CD4-positive, alpha-beta T cell treated with Interferon alpha-2 for 1 hour (primary cell): ENCODE results near the gene LRRC63.
"Not testable (repeated sequence)": the region's sequence is repeated elsewhere in the genome, so short reads cannot be mapped to it uniquely, and the experiment has no call there.

Experiments used
- DNase-seq, 2 donors: peaks; one replicate each; pipeline ENCODE4 v3.0.0-alpha.2; 2020 to 2022

LRRC63 gene, protein sequence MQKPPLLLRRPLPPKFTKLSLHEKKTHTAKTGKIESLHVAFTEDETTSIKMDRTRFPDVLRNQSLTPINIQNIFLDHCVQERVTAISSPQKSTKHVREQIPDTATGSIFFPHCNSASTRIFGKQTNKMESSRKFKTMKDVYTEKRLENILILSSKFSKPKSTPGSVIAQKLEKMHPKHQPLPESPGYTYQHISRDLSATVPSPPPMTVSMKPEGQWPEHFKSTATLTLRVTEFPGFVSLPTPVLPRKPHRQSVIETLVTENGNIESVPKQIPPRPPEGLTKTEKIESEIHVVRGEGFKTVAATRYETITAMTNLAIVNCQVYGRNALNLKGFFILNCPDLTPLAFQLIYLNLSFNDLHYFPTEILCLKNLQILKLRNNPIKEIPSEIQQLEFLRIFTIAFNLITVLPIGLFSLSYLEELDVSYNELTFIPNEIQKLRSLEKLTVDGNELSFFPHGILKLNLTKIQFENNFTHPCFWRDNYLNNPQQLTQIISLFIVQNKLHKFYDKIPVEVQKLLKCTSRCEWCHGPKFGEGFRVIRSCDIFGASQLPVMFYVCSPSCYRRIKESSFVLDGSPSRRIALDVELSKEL

DNA sequence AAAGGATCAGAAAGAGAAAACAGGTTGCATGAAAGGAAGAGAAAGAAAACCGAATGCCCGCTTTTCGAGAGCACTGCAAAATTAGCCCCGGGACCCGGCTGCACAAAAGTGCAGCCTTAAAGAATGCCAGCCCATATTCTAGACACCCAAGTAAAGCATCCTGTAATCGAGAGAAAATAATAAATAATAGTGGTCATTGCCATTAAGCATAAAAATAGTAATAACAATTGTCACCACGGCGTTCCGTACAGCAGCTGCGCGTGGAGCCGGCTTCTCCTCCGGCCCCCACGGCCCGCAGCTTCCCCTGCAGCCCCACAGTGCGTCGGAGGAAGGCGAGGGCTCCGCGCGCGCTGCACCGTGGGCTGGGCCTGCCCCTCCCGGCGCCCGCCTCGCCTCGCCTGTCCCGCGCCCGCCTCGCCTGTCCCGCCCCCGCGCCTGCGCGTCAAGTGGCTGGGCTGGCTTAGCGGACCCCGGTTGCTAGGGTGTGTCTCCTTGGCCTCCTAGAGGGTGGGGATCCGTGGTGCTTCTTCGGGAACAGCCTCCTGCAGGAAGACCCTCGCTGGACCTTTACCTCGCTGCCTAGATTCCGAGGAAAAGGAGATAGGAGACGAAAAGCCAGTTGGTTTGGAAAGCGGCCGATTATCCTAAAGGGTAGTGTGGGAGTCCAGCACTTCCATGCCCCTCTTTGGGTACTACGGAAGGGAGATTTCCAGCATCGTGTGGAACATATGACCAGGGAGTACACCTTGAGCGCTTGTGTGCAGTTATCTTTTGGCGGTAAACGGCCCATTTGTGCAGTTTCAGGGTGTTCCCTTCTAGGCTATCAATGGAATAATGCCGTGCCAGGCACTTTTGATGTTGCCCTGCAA lies at the start of gene LRRC63:
LRRC63 (plus strand) TSS at position 446 of the 869 bp plus-strand sequence. CDS start 1,107 bp downstream, outside the sequence.
- peak; percentile 81 to 88 for DNase-seq

DNA sequence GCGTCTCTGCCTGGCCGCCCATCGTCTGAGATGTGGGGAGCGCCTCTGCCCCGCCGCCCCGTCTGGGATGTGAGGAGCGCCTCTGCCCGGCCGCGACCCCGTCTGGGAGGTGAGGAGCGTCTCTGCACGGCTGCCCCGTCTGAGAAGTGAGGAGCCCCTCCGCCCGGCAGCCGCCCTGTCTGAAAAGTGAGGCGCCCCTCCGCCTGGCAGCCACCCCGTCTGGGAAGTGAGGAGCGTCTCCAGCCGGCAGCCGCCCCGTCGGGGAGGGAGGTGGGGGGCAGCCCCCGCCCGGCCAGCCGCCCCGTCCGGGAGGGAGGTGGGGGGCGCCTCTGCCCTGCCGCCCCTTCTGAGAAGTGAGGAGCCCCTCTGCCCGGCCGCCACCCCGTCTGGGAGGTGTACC lies 49.0 kb upstream of the LRRC63 start:
- DNase-seq = not testable (repeated sequence)

DNA sequence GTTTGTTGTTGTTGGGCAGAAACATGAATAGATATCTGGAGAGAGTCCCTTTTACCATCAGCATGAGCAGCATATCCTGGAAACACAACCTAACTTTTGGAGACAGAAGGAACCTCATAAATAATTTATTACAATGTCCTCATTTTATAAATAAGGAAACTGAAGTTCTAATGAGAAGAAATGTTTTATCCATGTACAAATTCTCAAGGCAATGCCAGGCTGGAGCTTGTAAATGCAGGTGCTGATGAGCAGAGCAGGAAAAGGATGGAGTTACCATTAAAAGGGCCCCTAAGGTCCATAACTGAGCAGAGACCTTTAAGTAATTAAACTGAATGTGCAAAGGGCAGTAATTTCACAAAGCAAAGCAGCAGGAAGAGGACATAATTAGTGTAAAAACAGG lies 47.1 kb upstream of the LRRC63 start:
- DNase-seq = no peak

GRCh38 chr13:46165485-46166223 lies 46.1 kb upstream of the LRRC63 start:
- peak in 1 of 2 donors; percentile 65 for DNase-seq

DNA sequence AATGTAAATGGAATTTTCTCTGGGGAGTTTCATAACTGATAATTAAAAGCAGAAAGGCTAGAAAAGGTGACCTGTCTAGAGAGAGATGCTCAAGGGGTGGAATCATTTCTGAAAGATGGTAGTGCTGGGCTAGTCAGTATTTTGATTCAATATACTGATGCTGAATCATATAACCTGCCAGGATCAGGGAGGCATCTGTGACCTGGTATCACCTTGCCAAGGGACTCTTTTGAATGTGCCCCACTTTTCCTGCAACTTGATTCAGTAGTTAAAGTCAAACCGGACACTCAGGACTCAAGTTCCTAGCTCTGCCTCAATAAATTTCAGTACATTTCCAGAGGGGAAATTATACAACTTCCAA lies 45.5 kb upstream of the LRRC63 start:
- no peak for DNase-seq

DNA sequence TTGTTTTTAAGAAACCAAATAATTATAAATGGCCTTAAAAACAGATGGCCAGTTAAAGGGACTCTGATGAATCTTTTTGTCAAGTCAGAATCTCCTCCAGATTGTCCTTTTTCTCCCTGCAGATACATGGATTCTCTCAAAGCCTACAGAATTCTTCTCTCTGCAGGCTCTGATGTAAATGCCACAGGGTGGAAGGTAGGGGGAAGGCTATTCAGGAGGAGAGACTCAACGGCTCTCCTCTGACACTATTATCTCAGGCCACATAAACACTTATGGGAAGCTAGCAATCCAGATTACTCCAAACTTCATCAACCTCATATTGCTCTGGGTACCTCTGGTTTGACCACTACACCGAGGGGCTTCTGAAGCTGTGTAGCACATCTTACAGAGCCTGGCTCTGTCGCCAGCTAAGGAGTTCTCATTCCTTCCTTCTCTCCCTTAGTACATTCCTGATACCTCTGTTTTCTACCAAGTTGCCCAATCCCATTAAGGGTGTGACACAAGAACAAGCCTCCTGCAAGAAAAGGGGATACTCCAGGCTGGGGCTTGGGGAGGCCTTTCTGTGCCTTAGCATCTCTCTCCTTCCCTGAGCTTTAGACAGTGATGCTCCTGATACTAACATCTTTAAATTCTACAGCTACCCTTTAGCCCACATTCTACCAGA lies 44.6 kb upstream of the LRRC63 start:
- DNase-seq = no peak

DNA sequence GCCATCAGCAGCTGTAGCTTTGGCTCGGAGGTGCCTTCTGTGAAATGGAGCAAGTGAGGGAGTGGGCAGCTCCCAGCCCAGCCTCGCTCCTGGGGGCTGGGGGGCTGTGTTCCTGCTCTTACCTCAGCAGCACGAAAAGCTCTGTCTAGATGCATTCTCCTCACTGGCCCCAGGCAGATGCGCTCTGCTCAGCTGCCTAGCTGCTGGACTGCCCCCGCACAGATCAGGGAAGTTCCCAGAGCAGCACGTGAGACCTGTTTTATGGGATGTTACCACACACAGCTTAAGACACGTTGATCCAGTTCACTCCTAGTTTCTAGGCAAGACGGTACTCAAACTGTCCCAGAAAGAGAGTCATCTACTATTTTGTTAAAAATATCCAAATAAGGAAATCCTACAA lies 43.4 kb upstream of the LRRC63 start:
- DNase-seq = peak; percentile 61 to 69

DNA sequence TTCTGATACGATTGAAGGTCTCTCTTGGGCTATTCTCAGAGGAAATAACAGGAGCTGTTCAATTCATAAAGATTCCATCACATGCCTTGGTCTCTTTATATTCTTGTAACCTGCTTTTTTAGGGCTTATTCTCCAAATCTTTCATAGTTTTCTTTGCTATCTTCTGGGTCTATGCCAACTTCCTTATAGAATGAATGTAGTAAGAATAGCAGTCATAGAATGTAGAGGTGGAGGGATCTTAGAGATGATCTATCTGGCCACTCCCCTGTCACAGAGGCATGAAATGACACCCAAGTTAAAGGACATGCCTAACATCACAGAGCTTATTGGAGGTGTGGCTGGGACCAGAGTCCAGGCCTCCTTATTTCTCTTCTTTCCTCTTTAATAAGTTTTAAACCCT lies 42.9 kb upstream of the LRRC63 start:
- no peak for DNase-seq

- no peak for DNase-seq
These were observed 42.0 kb upstream of the LRRC63 start for GRCh38 chr13:46169758-46170157.

- DNase-seq = peak in 1 of 2 donors; percentile 52
These were observed 41.5 kb upstream of the LRRC63 start for GRCh38 chr13:46170268-46170667.

DNA sequence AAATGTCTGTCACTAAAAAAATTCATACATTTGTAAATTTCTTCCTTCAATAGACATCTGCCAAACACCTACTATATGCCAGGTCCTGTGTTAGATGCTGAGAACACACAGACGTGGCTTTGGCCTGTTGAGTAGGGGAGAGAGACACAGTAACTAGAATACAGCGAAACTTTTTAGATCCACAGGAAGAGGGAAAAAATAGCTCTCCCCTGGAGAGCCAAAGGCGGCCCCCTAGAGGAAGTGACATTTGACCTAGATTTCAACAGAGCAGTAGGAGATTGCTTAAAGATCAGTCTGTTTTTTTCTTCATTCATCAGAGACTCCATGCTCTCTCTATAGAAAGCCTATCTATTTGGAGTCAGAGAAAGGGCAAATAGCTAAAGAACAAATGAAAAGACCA lies 41.0 kb upstream of the LRRC63 start:
- DNase-seq = peak in 1 of 2 donors; percentile 68

DNA sequence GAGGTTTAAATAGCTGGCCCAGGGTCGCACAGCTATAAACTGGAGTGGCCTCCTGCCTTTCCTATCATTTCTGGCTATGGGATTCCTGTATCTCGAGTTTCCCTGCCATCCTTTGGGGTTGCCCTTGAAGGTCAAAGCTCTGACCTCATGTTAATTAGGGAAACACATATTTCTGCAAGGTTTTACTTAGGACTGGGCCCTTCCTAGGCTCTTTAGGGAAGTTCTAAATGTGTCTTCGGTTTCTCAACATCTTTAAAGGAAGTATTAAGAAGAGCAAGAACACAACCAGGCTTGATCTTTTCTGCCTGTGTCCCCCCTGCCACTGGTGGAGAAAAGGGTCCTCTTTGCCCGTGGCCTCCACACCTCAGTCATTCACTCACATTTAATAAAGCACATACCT lies 40.5 kb upstream of the LRRC63 start:
- DNase-seq = no peak

DNA sequence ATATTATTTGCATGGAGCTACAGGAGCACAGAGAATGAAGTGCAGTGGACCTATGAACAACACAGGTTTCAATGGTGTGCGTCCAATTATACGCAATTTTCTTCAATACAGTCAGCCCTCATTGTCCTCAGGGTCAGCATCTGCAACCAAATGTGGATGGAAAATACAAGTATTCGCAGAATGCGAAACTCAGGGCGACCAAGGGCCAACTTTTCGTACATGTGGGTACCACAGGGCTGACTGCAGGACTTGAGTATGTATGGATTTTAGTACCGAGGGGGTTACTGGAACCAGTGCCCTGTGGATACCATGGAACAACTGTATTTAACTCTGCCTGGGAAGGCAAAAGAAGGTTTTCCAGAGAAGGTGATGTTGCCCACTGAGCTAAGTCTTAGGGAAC lies 40.0 kb upstream of the LRRC63 start:
- no peak for DNase-seq

GRCh38 chr13:46172531-46172991 lies 39.2 kb upstream of the LRRC63 start:
- DNase-seq = peak; percentile 50 to 75

DNA sequence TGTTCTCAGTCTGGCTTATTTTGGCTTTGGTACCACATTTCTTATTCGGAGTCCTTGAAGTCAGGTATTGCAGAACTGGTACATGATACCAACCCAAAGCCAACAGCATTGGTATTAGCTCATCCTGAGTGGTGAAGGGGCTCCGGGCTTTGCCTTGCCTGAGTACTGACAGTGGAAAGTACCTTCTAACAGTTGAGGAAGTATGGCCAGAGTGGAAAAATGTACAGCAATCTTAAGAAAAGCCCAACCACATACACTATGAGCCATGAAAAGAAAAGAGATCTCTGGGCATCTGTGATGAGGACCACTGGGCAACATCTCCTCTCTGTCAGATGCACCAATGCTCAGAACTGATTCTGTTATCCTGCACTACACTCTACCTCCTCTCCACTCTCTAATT lies 38.1 kb upstream of the LRRC63 start:
- DNase-seq = peak; percentile 41 to 63

GRCh38 chr13:46176756-46177155 lies 35.0 kb upstream of the LRRC63 start:
- peak; percentile 57 to 65 for DNase-seq

- no peak for DNase-seq
These were observed 33.6 kb upstream of the LRRC63 start for GRCh38 chr13:46178143-46178542.

DNA sequence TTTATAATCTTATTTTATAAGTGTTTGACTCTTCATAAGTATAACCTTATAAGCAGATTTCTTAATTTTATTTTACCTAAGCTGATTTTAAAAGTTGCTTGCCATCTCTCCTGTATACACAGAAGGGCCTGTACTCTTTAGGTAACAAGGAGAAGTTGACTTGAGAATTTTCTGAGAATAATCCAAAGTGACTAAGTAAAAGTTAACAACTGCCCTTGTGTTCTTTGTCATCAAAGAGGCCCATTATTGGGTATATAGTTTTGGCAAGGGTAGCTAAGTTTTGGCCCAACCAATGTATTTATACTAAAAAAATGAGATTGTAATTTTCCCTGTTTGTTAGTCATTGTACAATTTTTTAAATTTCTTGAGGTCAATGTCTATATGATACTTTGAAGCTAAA lies 32.9 kb upstream of the LRRC63 start:
- no peak for DNase-seq

GRCh38 chr13:46179491-46179908 lies 32.2 kb upstream of the LRRC63 start:
- DNase-seq = peak; percentile 75 to 80

DNA sequence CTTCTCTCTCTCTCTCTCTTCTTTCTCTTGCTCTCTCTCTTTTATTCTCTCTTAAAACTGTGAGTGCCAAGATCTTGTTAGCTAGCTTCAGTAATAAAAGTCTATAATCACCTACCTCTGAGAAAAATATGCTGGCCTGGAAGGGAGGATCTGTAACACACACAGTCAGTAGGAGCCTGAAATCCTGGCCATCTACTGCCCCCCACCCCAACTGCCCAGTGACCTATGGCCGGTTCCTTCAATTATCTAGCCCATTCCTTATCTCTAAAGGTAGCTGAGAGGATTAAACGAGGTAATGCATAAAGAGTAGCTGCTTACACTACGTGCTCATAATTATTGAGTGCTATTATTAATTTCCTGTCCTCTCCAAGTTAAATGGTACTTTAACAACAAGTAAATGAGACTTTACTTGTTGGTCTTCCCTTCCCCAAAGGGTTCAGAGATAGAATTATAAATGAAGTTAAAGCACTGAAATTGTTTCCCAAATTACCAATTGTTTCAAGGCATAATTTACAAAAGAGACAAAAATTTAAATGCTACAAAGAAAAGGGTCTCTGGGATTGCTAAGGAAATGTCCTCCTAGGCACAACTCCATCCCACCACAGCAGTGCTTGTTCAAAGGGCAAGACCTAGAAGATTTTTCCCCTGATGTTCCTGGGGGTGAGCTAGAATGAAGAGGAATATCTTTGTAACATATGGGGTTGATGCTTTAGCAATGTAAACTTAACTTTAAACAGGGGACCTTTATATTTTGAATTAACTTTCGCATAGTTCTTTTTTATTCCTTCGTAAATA lies 31.6 kb upstream of the LRRC63 start:
- DNase-seq = no peak

DNA sequence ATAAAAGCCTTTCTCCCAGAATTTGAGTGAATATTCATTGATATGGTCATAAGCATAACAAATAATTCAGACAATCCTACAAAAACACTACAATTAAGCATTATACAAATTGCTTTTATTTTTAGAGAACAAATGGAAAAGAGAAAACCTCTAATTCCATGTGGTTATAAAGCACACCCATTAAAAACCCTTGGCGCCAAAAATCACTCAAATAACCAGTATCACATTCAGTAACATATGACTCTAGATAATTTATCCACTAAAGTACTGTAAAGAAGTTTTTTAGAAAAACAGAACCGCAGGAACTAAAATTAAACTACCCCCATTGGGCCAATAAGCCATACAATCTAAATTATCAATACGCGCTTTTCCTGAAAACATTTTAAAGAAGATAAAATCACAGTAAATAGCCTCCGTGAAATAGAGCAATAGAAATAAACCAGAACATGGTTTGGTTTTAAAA lies 30.3 kb upstream of the LRRC63 start:
- no peak for DNase-seq
